Middle frontal gyrus (tissue), 1 donor: ENCODE results near the gene ZBTB21.

ENCODE experiments used
- DNase-seq: peaks from one replicate; pipeline ENCODE4 v3.0.0-alpha.2; 2015; ENCODE audit warnings: low spot score; ENCODE audit errors: extremely low spot score

Gene ZBTB21

DNA sequence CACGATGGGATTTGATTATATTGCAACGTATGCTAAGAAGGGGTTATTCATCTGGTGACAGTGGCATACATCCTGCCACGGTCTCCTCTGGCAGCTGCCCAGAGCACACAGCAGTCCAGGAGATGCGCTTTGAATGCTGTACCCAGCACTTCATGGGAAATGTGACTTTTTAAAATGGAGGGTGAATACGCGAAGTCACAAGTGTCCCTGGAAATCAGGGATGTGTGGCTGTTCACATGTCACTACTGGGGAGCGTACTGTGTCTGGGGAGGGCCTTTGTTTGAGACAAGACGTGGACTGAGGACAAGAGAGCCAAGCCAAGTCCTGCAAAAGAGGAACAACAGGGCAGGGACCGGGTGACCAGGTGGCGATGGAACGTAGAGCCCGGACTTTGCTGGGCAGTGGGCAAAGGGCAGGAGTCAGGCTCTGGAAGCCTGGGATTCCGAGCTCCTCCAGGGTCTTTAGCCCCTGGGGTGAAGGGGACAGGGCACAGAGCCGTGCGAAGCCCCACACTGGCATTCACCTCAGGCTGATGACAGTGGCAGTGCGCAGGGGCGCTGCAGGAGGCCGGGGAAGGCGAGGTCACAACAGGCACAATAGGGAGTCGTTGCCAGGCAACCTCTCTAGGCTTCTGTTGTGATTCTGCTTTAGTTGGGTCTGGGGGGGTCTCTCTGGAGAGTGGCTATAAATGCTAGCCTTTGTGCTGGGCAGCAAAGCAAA lies 11.4 kb upstream of the ZBTB21 start:
- DNase-seq: no peak

DNA sequence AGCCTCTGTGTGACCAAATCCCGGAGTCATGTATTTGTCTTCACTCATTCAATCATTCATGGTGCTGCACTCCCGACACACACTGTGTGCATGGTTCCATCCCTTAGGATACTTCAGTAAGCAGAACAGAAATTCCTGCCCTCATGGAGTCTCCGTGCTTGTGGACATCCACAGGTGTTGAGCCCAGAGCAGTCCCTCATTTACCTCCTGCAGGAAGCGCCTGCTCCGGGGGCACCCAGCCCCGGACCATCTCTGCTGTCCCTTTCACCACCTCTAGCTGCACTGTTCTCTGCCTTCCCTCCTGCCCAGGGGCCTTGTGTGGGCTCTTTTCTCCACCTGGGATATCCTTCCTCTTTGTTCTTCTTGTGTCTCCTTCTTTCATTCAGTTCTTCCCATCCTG lies 9.5 kb upstream of the ZBTB21 start:
- no peak for DNase-seq

- no peak for DNase-seq
Observed at GRCh38 chr21:42019101-42019605, 9.0 kb upstream of the ZBTB21 start.

- no peak for DNase-seq
Observed at GRCh38 chr21:42017022-42017421, 6.9 kb upstream of the ZBTB21 start.

GRCh38 chr21:42016364-42016985 lies 6.3 kb upstream of the ZBTB21 start:
- DNase-seq: no peak

DNA sequence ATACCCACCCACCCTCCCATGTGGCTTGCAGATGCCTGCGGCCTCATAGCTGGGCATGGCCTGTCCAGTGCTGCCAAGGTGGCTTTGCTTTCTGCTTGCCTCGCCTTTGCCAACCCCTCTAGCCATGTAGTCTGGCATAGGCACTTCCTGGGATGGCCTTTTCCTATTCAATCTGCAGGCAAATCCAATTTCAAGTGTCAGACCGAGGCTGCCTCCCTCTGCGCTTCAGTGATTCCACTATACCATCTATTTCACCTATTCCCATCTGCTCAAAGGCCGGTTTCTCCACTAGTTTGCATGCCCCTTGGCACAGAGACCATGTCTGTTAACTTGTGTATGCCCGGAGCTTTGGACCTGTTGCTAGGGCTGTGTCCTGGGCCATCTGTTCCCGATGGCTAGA lies 3.8 kb upstream of the ZBTB21 start:
- no peak for DNase-seq

DNA sequence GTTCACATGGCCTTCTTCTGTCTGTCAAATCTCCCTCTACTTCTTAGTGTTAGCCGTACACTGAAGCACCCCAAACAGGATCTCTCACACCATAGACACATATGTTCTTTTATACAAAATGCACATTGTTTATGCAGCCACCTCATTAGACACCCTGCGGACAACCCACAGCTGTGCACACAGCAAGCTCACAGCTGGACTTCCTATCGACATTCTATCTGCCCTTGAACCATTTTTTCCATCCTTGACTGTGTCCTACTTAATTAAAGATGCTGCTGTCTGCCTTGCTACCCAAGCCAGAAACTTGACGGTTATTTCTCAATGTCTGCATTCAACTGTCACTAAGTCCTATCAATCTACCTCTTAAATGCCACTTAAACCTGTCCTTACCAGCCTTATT lies 3.2 kb upstream of the ZBTB21 start:
- DNase-seq: no peak

DNA sequence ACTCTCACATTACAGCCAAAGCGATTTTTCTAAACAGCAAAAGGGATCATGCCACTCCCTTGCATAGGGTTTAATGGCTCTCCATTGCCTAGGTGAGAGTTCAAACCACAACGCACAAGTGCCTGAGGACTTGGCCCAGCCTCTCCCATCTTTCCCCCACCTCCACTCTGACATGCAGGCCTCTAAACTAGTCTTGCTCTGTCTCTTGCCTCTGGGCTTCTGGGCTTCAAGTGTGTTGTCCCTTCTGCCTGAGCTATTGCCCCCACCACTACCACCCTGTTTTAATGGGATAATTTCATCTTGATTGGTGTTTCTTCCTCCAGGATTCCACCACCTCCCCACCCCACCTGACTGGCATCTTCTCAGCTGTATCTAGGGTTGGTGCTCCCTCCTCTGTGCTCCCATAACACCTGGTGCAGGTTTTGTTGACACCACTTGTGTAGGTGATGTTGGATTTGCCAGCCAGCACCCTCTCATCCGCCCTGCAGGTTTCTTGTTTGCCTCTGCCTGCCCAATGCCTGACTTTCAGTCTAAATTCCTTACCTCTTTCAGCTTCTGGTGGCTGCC lies 2.7 kb upstream of the ZBTB21 start:
- DNase-seq: no peak

DNA sequence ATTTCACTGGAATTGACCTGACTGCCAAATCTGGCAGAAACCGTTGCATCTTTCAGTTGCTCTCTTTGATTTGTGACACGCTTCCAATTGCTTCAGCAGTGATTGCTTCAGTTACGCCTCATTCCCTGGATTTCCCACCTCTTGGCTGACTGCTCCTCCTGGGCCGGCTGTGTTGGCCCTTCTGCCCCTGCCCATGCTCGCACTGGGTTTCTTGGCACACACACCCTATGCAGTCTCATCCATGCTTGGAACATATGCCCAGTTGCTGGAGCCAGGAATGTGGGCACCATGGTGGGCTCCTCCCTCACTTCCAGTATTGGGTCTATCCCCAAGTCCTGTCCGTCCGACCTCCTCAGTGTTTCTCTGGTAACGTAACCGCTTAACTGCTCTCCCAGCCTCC lies 2.2 kb upstream of the ZBTB21 start:
- DNase-seq: no peak

DNA sequence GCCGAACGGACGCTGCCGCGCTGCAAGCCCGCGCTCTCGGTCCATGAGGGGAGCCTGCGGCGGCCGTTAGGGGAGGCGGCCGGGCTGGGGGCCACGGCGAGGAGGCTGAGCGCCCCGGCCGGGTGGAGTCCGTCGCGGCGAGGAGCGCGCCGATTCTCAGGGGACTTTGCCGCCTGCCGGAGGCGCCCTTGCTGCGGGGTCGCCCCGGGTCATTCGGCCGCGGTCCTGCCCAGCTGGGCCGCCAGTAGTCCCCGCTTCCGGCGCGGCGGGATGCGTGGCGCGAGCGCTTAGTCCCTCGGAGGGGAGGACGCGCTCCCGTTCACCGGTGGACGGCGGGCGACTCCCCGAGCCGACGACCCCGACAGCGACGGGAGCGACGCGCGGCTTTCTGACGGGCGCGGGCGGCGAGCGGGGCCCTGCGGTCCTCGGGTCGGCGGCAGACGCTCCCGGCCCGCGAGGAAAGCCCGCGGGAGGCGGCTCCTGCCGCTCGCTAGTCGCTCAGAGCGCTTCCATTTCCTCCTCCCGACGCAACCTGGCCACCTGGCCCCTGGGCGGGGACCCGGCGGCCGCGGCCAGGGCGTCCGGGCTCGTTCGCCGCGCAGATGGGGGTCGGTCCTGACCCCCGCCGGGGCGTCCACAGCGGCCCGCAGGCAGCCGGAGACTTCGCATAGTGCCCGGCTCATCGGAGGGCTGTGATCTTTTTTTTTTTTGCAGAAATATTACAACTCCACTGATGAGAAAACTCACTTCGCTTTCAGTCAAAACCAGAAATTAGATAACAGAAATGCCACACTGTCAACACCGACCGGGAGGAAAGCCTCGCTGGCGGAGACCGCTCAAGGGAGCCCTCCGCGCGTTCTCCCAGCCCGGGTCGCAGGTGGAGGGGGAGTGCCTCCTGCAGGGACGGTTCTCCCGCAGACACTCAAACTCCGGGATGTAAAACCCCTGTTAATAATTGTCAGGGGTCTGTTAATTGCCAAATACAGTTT lies 641 bp upstream of the ZBTB21 start:
- DNase-seq: no peak

DNA sequence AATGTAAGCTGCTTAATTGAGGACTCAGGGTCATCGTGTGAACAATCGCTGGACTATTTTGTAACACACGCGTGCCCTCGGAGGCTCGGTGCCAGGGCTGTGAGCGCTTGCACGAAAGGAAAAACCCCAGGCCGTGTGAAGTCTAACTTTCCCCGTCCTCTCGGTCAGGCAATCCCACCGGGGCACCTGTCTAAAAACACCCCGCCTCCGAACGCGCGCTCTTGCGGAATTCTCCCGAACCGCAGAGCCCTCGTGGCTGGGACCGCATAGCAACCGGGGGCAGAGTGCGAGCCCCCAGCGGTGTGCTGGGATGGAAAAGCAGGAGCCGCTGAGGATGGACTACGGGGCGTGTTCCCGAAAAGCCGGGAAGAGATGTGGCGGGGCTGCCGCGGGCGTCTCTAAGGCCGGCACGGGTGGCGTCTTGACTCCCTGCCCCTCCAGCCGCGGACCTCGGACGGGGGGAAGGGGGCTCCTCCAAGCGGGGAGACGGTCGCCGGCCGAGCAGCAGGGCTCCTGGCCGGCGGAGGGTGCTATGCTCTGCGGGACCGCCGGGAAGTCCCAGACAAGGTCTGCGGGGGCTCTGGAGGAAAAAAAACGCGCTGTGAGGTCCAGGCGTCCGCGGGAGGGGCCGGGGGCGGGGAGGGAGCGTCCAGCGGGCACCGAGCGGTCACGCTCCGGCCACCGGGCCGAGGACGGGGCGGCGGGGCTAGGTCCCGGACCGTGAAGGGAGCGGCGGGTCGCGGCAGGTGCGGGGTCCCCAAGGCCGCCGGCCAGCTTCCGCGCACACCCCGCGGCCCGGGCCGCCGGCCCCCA lies 936 bp downstream of the ZBTB21 start:
- no peak for DNase-seq

- DNase-seq: no peak
Observed at GRCh38 chr21:42007356-42007940, 2.7 kb downstream of the ZBTB21 start.

DNA sequence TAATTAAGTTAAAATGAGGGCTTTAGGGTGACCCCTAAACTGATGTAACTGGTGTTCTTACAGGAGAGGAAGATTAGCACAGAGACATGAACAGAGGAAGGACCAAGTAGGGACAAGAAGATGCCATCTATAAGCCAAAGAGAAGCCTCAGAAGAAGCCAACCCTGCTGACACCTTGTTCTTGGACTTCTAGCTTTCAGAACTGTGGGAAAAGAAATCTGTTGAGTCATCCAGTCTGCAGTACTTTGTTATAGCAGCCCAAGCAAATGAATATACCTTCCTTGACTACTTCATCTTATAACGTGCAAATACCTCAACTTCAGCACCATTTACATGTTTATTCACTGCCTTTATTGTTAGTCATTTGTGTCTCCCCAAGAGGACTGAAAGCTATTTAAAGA lies 3.4 kb downstream of the ZBTB21 start:
- no peak for DNase-seq

DNA sequence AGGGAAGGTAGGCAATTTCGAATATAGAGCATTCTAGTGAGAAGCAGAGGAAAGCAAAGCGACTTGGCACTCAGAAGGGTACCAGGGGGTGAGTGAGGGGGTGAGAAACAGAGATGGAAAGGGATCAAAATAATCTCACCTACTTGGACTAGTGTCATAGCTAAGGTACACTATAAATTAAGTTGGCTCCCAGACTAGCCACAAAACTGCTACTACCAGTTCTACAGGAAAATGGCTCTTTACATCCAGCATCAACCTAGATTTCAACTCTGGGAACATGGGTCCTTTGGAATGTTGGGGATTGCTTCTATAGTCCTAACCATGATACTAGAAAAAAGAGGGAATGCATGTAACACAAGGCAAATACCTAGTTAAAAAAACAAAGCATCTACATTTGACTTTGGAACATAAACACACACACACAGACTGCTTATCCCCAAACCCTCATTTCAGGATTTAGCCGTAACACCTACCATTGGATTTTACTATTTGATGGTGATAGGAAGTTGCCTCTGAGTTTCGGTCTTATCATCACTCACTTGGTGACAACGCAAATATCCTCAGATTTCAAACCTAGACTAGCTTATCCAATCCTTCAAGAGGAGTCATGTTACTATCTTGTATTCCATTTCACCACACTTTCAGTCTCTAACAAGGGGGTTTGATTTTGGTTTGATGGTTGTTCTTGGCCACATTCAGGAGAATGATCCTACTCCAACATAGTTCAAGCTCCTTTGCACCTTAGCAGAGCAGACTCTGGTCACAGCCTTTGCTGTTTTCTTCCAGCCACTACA lies 5.6 kb downstream of the ZBTB21 start:
- DNase-seq: no peak

GRCh38 chr21:42003051-42003461 lies 7.1 kb downstream of the ZBTB21 start:
- no peak for DNase-seq

DNA sequence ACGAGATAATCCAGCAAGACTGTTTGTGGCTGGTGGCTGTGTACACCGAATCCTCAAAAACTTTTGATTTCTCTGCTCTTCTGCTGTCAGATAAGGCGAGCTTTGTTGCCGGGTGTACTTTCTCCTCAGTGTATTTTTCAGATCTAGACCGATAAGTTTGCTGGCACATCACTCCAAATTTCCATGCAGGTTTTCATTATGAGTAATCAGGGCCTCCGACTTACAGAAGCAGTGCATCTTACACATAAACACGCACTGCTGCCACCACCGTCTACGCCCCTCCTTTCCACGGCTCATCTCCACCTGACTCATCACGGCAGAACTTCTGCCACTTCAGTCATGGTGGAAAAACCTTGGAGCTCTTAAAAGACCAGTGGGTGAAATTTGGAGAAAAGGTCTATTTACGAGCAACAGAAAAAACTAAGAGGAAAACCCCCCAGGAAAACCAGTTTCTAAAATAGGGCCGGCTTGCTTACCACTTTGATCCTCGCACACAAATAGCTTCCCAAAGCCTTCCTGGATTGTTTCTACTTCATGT lies 7.7 kb downstream of the ZBTB21 start:
- no peak for DNase-seq

DNA sequence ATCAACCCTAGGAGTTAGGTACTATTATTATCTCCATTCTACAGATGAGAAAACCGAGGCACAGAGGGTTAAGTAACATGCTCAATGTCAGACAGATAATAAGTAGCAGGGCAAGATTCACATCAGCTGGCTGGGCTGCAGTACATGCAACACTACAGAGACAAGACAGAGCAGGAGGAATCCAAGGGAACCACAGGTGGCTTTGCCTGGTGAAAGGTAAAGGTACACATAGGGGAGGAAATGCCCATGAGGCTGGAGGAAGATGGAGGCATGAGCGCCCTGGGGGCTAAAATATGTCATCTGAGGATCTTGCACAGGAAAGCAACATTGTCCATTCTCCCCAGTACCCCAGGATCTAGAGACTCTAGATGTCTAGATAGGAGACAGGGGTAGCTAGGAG lies 8.4 kb downstream of the ZBTB21 start:
- DNase-seq: no peak

DNA sequence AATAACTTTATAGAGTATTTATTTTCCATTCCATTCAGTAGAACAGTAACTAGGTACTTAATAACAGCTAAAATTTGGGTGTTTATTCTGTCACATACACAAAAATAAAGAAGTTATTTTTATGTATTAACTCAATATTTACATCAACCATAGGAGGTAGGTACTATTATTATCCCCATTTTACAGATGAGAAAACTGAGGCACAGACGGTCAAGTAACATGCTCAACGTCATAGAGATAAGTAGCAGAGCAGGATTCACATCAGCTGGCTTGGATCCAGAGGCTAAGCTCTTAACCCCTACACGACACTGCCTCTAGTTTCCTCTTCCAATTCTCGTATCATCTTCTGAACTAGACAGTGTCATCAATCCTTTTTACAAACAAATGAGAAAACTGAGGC lies 9.3 kb downstream of the ZBTB21 start:
- no peak for DNase-seq

DNA sequence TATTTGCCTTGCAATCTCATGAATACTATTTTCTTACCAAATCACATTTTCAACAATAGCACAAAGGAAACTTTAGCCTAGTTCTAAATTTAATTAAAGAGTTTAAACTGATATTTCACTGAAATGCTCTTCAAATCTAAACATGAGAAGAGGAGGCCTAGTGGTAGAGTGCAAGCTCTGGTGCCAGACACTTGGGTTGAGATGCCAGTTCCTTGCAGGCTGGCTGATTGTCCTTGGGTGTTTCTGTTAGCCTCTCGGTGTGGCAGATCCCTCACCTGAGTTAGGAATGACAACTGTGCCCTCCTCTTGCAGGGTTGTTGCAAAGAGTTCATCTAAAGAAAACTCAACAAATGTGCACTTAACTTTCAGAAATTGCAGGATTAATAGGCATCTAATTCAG lies 12.5 kb downstream of the ZBTB21 start:
- no peak for DNase-seq
